GM20000 (cell line): ENCODE measurements around the gene RABGAP1L.
"Not testable (repeated sequence)": the region's sequence is repeated elsewhere in the genome, so short reads cannot be mapped to it uniquely, and the experiment has no call there.

Source experiments
- DNase-seq: peaks from one replicate; pipeline ENCODE4 v3.0.0; 2012; ENCODE audit warnings: low spot score
- TF ChIP-seq, protein P1 (sequence below): IDR thresholded peaks from 2 replicates; pipeline ENCODE4 v1.5.1; 2012; ENCODE audit warnings: mild to moderate bottlenecking, control low read depth; ENCODE audit errors: extremely low read depth, missing control alignments

Gene RABGAP1L

DNA sequence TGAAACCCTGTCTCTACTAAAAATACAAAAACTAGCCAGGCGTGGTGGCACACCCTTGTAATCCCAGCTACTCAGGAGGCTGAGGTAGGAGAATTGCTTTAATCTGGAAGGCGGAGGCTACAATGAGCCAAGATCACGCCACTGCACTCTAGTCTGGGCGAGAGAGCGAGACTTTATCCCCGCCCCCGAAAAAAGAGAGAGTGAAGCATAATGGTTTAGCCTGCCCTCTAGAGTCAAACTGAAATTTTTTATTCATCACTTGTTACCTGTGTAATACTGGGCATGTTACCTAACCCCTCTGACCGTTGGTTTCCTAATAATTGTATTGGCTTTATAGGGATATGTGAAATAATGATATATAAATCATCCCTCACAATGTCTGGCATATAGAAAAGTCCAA lies 307.3 kb downstream of the RABGAP1L start:
- TF ChIP-seq, protein P1, sequence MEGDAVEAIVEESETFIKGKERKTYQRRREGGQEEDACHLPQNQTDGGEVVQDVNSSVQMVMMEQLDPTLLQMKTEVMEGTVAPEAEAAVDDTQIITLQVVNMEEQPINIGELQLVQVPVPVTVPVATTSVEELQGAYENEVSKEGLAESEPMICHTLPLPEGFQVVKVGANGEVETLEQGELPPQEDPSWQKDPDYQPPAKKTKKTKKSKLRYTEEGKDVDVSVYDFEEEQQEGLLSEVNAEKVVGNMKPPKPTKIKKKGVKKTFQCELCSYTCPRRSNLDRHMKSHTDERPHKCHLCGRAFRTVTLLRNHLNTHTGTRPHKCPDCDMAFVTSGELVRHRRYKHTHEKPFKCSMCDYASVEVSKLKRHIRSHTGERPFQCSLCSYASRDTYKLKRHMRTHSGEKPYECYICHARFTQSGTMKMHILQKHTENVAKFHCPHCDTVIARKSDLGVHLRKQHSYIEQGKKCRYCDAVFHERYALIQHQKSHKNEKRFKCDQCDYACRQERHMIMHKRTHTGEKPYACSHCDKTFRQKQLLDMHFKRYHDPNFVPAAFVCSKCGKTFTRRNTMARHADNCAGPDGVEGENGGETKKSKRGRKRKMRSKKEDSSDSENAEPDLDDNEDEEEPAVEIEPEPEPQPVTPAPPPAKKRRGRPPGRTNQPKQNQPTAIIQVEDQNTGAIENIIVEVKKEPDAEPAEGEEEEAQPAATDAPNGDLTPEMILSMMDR: no peak
- no peak for DNase-seq

GRCh38 chr1:174469052-174469451 lies 309.7 kb downstream of the RABGAP1L start:
- TF ChIP-seq, protein P1: no peak

DNA sequence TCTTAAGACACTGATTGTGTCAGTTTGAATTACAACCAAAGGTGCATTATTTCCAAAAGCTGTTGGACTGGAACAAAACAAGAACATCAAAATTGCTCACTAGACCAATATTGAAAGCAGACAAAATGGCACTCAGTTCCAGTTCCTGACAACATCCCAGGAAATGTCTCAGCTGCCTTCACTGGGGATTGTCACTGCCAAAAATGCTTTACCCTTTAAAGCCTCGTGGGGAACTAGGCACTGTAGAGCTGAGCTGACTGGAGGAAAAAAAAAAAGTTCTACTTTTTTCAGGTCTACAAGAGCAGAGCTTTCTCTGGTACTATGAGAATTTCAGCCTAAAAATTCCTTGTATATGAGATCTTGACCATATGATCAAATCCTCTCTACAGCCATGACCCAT lies 310.4 kb downstream of the RABGAP1L start:
- TF ChIP-seq, protein P1: no peak
- no peak for DNase-seq

More at GRCh38 chr1:174469052-174469451, 309.7 kb downstream of the RABGAP1L start:
- no peak for DNase-seq

- TF ChIP-seq, protein P1: no peak
- no peak for DNase-seq
Observed at GRCh38 chr1:174479281-174479680, 320.0 kb downstream of the RABGAP1L start.

DNA sequence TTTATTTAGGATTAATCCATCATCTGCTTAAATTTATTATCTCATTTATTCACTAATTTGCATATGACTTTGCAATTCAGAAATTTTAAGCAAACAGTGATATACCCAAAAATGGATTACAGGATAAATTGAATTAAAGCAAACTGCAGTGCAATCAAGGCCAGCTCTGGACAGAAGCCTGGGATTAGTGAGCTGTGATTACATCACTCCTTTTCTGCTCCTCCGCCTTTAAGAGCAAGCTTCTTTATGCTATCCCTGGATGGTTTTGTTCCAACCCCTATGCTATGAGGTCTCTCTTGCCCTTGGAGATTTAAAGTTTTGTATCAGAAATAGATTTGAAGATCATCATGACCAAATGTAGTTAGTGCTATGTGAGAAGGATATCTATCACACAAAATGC lies 321.0 kb downstream of the RABGAP1L start:
- DNase-seq: no peak
- TF ChIP-seq, protein P1: no peak

GRCh38 chr1:174491606-174492005 lies 332.3 kb downstream of the RABGAP1L start:
- TF ChIP-seq, protein P1: no peak
- DNase-seq: no peak

GRCh38 chr1:174497478-174497877 lies 338.2 kb downstream of the RABGAP1L start:
- TF ChIP-seq, protein P1: no peak
- DNase-seq: no peak

DNA sequence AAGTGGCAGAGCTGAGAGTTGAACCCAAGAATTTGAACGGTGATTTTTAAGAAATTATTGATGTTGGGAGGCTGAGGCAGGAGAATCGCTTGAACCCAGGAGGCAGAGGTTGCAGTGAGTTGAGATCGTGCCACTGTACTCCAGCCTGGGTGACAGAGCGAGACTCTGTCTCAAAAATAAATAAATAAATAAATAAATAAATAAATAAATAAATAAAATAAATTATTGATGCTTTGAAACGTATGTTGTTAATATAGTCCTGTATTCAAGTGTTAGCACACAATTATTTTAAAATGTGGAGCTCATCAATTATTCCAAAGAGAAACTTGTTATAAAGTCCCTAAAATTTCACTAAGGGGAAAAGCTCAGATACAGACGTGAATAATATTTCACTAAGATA lies 357.4 kb downstream of the RABGAP1L start:
- DNase-seq: not testable (repeated sequence)
